Measurements from ENCODE around the gene GSN.

DNA sequence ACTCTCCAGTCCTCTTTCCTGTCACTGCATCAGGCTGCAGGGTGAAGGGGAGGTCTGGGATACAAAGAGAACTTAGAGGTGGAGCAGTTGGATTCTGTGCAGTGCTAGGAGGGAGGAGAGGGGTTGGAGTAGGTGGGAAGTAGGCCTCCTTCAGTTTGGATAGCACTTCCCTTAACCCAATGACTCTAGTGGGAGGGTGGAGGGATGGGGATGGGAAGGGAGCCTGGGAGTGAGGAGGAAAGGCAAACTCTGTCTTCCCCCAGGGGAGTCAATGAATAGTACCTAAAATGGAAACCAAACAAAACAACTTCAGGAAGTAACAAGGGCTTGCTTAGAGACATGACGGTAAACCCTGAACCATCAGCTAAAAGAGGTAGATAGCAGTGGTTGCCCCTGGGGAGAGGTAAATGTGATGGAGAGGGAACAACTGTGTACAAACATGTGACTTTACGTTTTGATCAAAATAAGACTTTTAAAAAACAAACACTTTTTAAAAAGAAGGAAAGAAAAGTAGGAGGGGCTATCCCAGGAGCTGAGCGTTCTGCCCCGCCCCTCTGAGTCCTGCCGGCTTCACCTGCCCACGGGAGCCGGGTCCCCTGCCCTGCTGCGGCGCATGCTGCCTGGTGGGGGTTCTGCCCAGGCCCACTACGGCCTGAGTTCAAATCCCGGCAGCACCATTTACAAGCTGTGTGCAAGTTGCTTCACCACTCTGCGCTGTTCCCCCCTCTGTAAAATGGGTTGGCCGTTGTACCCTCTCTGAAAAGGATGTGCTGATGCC, 30.9 kb downstream of the GSN start:
- TF ChIP-seq, protein P1, sequence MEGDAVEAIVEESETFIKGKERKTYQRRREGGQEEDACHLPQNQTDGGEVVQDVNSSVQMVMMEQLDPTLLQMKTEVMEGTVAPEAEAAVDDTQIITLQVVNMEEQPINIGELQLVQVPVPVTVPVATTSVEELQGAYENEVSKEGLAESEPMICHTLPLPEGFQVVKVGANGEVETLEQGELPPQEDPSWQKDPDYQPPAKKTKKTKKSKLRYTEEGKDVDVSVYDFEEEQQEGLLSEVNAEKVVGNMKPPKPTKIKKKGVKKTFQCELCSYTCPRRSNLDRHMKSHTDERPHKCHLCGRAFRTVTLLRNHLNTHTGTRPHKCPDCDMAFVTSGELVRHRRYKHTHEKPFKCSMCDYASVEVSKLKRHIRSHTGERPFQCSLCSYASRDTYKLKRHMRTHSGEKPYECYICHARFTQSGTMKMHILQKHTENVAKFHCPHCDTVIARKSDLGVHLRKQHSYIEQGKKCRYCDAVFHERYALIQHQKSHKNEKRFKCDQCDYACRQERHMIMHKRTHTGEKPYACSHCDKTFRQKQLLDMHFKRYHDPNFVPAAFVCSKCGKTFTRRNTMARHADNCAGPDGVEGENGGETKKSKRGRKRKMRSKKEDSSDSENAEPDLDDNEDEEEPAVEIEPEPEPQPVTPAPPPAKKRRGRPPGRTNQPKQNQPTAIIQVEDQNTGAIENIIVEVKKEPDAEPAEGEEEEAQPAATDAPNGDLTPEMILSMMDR (IDR thresholded peaks at IDR 0.05; ENCODE audit: low read length), result no peak
- no peak for TF ChIP-seq EZH2 (IDR thresholded peaks at IDR 0.05; ENCODE audit: borderline replicate concordance, low read length)

Measured in OCI-LY1 (cell line).